NCI-H446 (cell line): ENCODE data around the gene POLR1C.
"Not testable (repeated sequence)": the region's sequence is repeated elsewhere in the genome, so short reads cannot be mapped to it uniquely, and the experiment has no call there.

Experiments
- DNase-seq, 2 experiments: peaks; one replicate each; lab custom pipeline; 2025; lab: John Stamatoyannopoulos, UW

Gene POLR1C

GRCh38 chr6:43493230-43493629 lies 23.7 kb upstream of the POLR1C start:
- DNase-seq = no peak

- DNase-seq = no peak
Measured at GRCh38 chr6:43493833-43494232, 23.1 kb upstream of the POLR1C start.

- no peak for DNase-seq
Measured at GRCh38 chr6:43494321-43494720, 22.6 kb upstream of the POLR1C start.

- DNase-seq = no peak
Measured at GRCh38 chr6:43494766-43495165, 22.1 kb upstream of the POLR1C start.

GRCh38 chr6:43495409-43495941 lies 21.4 kb upstream of the POLR1C start:
- no peak for DNase-seq

- DNase-seq = no peak
Measured at GRCh38 chr6:43496370-43497128, 20.3 kb upstream of the POLR1C start.

- no peak for DNase-seq
Measured at GRCh38 chr6:43497129-43497396, 19.8 kb upstream of the POLR1C start.

GRCh38 chr6:43497689-43498088 lies 19.2 kb upstream of the POLR1C start:
- DNase-seq = no peak

- DNase-seq = not testable (repeated sequence)
Measured at GRCh38 chr6:43498291-43498690, 18.6 kb upstream of the POLR1C start.

GRCh38 chr6:43499028-43499815 lies 17.7 kb upstream of the POLR1C start:
- DNase-seq = no peak

- no peak for DNase-seq
Measured at GRCh38 chr6:43500921-43501320, 16.0 kb upstream of the POLR1C start.

- no peak for DNase-seq
Measured at GRCh38 chr6:43502666-43503065, 14.2 kb upstream of the POLR1C start.

GRCh38 chr6:43503443-43503842 lies 13.4 kb upstream of the POLR1C start:
- no peak for DNase-seq

GRCh38 chr6:43504756-43505593 lies 11.9 kb upstream of the POLR1C start:
- no peak for DNase-seq

GRCh38 chr6:43505718-43506117 lies 11.2 kb upstream of the POLR1C start:
- DNase-seq = no peak

GRCh38 chr6:43506171-43506570 lies 10.7 kb upstream of the POLR1C start:
- no peak for DNase-seq

GRCh38 chr6:43506667-43507471 lies 10.0 kb upstream of the POLR1C start:
- peak; percentile 75 to 84 for DNase-seq

GRCh38 chr6:43508481-43509141 lies 8.3 kb upstream of the POLR1C start:
- no peak for DNase-seq

GRCh38 chr6:43509142-43509983 lies 7.5 kb upstream of the POLR1C start:
- DNase-seq = no peak
